ENCODE measurements around the gene PROM1. TPM values are rescaled to one million over a fixed set of nuclear protein-coding genes. Genes with fewer than 3 reads are reported as not detected.

Gene PROM1
- total and polyA plus RNA-seq, 2 of the 4 experiments (the other 2 are of a cell fraction), result not detected

GRCh38 chr4:16120720-16121119, 36.9 kb upstream of the PROM1 start:
- no peak overlapping the region for H3K56ac ChIP-seq (ENCODE audit: extremely low read depth, insufficient read depth, low read length)
- H2BK5ac ChIP-seq (ENCODE audit: low read depth, low read length, poor library complexity, severe bottlenecking), result no peak overlapping the region
- POLR2A ChIA-PET (ENCODE audit: unreplicated experiment), result no interaction called here
- TF ChIP-seq FOS (IDR thresholded peaks at IDR 0.05; ENCODE audit: low read depth, low read length), result no peak
- CTCF ChIA-PET, result no interaction called here
- H3K14ac ChIP-seq (replicated peaks; ENCODE audit: low read depth, low read length), result no peak overlapping the region
- no peak overlapping the region for H2AK5ac ChIP-seq (ENCODE audit: low read depth, low read length)
- H4K8ac ChIP-seq (ENCODE audit: low read depth in 2 of 2, low read length in 2 of 2), result no peak overlapping the region
- H3K9ac ChIP-seq (ENCODE audit: low read depth, low read length), result no peak overlapping the region
- intact Hi-C loops (cut with micrococcal nuclease) (no loop called here), dilution Hi-C loops (cut with HindIII; ENCODE audit: low sequenced_read_pairs, unreplicated experiment) (no loop called here), in situ Hi-C loops (cut with MboI; ENCODE audit: low sequenced_read_pairs) (no loop called here)
- H2AFZ ChIP-seq (replicated peaks; ENCODE audit: low read length, poor library complexity), result peak overlapping the region; percentile 58
- peaks cover 34% of the 10 kb centered on the region for H3K27me3 ChIP-seq (ENCODE audit: control insufficient read depth, insufficient read depth, low read length)
- no peak overlapping the region for H3K4me3 ChIP-seq (ENCODE audit: insufficient read depth, low read depth, low read length)
- H4K91ac ChIP-seq (ENCODE audit: insufficient read depth, low read depth, low read length), result no peak overlapping the region
- H3K79me1 ChIP-seq (ENCODE audit: low read depth in 1 of 2, low read length in 2 of 2), result no peaks in the 10 kb centered on the region
- H2BK20ac ChIP-seq (ENCODE audit: low read depth, low read length), result no peak overlapping the region
- H4K5ac ChIP-seq (ENCODE audit: low read depth, low read length), result no peak overlapping the region
- H3K27ac ChIP-seq (ENCODE audit: insufficient read depth, low read length), result no peak overlapping the region
- H3K4me1 ChIP-seq (ENCODE audit: control insufficient read depth, insufficient read depth, low read length), result no peaks in the 10 kb centered on the region
- H3K23ac ChIP-seq (ENCODE audit: low read depth, low read length), result no peak overlapping the region
- no peaks in the 10 kb centered on the region for H3K36me3 ChIP-seq (ENCODE audit: control insufficient read depth, insufficient read depth, low read length)
- DNase-seq (peak; percentile 1), ATAC-seq (ENCODE audit: low read depth) (no peak)
- no peaks in the 10 kb centered on the region for H3K9me3 ChIP-seq (ENCODE audit: control insufficient read depth, insufficient read depth, low read length)
- H2BK120ac ChIP-seq (ENCODE audit: low read depth, low read length), result no peak overlapping the region
- no peak overlapping the region for H3K4me2 ChIP-seq (ENCODE audit: low read depth, low read length)
- no peak overlapping the region for H3K4ac ChIP-seq (ENCODE audit: low read depth, low read length)
- no peak overlapping the region for H3K18ac ChIP-seq (ENCODE audit: low read depth, low read length)
- BruUV-seq (replicated peaks), result no TSS peak
- peaks cover 4% of the 10 kb centered on the region; the same call in 1 of the 2 replicates for H3K9me1 ChIP-seq (ENCODE audit: insufficient read depth, low read length)
- no CpG with 5 or more reads among the region's 4 CpGs for WGBS, 2 experiments (ENCODE audit: extremely low coverage in 2 of 2, insufficient read length in 1 of 2)
- no peak overlapping the region for H2BK15ac ChIP-seq (ENCODE audit: low read depth, low read length)
- no peaks in the 10 kb centered on the region for H4K20me1 ChIP-seq (ENCODE audit: insufficient read depth, low read length)
- no peak overlapping the region for H2AK9ac ChIP-seq (replicated peaks; ENCODE audit: low read depth, low read length, poor library complexity)
